ENCODE data around the gene PDIK1L.
A peak's percentile ranks its signal among the peaks of the same experiment; 100 is the strongest.

Gene PDIK1L

DNA sequence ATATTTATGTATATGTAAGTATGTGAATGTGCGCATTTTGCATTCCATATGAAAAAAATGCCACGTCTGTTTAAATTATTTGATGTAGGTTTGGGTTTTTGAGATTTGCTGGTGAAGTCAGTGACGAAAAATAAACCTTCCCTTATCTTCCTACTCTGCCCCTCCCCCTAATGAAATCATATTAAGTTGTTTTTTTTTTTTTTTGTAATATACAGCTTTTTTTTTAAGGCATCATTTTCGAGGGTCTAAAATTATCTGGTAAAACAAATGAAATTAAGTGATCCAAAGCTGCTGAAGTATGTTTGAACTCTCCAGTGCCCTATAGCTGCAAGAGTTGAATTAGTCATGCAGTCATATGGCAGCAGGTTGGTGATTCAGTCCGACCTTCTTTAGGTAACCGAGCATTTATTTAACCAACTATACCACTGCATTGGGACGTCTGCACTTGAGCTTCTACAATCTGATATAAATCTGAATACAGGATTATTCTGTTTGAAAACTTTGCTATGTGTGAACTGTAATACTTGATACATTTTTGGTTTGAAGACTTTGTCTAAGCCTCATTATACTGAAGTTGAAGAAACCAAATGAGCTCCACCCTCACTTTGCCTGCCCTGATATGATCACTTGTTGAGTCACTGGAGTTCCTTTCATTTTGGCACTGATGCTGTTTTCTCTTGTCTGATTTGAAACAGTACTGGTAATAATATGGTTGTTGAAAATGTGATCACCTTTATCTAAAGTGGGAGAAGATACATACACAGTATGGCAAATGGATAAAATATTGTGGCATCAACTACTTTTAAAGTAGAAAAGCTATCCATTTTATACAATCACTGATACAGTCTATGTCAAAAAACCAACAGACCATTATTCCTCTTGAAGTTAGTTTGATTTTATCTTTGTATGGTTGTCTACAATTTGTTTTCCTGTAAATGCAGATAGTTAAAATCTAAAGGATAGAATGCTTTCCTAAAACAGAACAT, 11.7 kb downstream of the PDIK1L start:
- no peak for DNase-seq (ENCODE audit: low read depth)

DNA sequence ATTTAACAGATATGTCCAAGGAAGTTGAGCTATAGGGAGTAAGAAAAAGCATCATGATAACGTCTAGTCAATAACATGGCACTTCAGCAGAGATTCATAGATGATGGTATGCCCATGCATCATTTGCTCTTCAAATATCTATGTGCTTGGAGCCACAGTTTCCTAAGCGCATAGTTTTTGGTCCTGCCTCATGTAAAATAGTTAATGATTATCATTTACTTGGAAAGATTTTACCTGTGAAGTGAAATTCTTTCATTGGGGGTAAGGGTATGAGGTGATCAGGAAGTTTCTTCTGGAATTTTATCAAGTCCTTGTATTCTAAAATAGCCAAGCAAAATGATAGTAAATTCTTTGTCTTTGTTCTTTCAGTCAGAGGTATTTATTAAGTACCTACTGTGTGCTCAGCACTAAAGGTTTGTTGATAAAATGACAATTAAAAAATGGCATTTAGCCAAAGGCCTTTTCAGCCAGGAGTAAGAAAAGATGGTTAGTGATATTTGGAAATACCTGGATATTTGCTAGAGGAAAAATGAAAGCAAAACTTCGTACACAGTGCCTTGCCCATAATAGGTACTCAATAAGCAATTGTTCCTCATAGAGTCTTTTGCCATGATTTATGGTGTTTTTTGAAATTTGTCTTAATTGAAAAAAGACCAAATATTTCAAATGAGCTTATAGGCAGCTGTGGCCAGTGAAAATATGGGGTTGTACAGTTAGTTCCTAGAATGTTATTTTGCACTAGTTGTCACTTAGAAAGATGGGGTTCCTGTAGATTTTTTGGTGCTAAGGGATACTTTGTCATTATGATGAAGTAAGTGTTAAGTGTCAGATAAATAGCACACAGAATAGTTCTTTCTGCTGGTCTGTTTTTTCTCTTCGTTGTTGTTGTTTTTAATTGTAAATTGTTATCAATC, 13.1 kb downstream of the PDIK1L start:
- DNase-seq (ENCODE audit: low read depth), result no peak

DNA sequence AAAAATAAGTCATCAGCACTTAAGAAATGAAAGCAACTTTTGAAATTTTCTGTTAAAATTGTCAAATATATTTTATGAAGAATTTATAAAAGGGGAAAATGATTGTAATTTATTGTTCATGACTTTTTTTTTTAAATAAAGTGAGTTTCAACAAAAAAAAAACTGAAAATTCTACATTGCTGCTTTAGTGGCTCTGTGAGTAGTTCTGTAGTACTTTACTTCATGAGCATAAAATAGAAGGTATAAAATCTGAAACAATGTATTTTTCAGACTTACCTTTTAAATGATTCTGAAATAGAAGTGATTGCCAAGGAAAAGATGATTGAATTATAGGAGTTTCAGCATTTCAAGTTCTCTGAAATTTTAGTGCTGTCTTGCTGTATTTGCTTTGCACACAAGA, 13.8 kb downstream of the PDIK1L start:
- DNase-seq (ENCODE audit: low read depth), result no peak

DNA sequence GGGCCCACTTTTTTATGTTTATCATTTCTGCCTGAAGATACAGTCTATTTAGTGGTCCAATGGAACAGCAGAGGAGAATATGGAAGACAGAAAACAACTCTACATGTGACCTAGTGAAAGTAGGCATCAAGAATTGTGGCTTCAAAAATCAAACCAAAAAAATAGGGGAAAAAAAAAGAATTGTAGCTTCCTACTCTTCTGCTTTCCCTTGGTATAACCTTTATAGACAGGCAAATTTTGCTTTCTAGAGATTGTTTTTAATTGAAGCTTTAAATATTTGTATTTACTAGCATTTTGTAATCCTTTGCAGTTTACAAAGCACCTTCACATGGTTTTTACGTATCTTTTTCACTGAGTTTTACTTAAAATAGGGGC, 14.3 kb downstream of the PDIK1L start:
- no peak for DNase-seq (ENCODE audit: low read depth)

DNA sequence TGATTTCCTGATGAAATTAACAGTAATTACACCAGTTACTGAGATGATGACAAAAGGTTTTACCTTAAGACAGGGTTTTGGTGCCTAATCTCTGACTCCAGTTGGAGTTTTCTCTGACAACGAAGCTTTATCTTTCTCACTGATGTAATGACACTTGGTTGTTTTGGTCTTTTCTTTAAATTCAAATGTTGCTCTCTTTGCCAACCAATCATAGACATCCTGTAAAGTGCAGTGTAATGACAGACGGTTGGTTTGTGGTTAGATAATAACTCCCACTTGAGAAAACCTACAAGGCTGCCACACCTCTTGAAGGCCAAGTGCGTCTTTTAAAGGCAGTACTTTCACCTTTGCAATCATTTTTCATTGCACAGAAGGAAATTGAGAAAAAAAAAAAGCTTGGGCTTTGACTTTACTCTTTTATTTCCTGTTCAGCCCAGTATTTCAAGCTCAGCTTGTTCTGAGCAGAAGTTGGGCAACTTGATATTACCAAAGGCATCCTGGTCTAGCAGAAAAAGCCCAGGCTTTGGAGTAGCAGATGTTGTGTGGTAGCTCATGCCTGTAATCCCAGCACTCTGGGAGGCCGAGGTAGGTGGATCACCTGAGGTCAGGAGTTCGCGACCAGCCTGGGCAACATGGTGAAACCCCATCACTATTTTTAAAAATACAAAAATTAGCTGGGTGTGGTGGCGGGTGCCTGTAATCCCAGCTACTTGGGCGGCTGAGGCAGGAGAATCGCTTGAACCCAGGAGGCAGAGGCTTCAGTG, 14.9 kb downstream of the PDIK1L start:
- no peak for DNase-seq (ENCODE audit: low read depth)

DNA sequence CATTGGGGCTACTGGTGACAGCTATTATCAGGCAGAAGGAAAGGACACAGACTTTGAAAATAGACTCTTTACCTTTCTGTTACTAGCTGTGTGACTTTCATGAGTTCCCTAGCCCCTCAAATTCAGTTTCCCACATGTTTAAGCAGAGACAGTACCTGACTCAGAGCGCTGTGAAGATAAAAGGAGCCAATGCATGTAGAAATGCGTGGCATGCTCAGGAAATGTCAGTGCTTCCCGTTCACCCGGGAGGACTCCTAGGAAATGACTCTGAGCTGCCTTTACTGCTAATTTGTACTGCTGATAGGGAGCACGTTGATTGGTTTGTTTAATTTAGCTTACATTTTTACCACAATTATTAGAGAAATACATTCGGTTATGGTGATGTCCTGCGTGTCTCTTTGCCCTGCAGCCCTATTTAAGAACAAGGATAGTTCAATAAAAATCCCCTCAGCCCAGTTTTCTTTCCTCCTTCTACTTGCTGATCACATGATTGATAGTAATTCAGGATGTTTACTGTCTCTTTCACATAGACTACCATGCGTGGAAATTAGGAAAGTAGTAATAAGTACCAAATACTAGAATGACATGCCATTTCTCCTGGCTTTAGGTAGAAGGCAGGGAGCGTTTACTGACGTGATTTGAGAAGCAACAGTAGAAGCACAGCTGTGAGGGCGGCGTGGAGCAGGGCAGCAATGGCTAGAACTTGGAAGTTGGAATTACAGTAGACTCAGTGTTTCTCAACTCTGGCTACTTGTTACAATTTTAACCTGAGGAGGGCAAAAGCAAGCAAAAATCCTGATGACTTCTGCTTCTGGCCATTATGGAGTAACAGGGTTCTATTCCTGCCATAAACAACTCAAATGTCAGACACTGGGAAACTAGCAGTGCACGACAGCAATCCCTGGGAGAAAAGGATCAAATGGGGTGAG, 15.9 kb downstream of the PDIK1L start:
- DNase-seq (ENCODE audit: low read depth), result no peak

DNA sequence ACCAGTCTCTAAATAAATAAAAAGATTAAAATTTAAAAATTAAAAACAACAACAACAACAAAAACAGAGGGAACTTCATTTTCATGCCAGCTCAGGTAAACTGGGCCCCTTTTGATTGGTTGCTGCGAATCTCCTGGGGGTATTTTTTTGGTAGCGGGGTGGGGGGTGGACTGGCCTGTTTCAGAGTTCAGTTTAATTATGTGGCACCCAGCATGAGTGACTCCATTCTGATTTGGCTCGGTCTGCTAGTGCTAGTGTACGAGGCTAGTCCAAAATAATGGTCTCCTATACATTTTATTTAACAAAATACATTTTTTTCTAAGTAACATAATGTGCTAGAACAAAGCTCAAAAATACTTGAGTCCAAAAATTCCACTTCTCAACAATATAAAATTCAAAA, 18.2 kb downstream of the PDIK1L start:
- DNase-seq (ENCODE audit: low read depth), result no peak

DNA sequence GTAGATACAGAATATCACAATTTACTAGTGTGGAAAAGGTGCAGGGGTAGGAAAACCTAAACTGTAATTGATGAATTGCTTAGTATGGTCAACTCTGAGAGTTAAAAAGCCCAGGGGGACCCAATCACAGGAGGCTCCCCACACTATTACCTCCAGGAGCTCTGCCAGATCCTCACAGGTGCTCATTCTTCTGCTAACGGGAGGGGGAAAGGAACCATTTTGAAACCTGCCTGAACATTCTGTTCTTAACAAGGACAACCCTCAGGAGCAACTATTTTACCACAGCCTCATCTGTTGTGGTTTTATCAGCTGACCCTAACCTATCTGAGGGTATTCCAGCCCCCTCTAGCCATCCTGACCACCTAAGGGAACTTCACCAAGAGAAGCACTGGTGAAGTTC, 19.1 kb downstream of the PDIK1L start:
- DNase-seq (ENCODE audit: low read depth), result no peak

DNA sequence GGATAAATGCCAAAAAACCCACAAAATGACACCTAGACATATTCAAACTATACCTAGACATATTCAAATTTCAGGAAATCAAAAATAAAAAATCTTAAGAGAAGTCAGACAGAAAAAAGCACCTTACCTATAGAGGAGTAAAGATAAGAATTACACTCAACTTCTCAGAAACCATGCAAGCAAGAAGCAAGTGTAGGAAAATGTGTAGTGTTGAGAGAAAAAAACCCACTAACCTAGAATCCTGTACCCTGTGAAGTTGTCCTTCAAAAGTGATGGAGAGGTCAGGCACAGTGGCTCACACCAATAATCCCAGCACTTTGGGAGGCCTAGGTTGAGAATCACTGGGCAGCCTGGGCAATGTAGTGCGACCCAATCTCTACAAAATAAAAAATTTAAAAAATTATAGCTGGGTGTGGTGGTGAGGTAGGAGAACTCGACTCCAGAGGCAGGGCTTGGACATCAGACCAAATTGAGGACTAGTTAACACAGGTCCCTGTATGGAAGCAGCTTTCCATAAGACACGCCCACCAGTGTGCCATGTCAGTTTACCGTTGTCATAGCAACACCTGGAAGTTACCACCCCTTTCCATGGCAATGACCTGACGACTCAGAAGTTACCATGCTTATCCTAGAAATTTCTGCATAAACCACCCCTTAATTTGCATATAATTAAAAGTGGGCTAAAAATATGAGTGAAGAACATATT, 20.7 kb downstream of the PDIK1L start:
- DNase-seq (ENCODE audit: low read depth), result no peak

DNA sequence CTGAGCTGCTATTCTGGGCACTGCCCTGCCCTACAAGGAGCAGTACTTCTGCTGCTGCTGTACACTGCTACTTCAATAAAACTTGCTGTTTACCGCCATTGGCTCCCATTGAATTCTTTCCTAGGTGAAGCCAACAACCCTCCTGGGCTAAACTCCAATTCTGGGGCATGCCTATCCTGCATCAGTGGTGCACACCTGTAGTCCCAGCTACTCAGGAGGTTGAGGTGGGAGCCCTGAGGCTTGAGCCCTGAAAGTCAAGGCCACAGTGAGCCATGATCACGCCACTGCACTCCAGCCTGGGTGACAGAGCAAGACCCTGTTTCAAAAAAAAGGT, 21.2 kb downstream of the PDIK1L start:
- DNase-seq (ENCODE audit: low read depth), result no peak

DNA sequence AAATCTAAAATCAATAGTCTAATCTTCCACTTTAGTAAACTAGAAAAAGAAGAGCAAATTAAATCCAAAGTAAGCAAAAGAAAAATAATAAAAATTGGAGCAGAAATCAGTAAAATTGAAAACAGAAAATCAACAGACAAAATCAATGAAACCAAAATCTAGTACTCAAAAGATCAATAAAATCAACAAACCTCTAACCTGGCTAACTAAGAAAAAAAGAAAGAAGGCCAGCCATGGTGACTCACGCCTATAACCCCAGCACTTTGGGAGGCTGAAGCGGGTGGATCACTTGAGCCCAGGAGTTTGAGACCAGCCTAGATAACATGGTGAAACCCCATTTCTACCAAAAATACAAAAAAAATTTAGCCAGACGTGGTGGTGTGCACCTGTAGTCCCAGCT, 22.8 kb downstream of the PDIK1L start:
- DNase-seq (ENCODE audit: low read depth), result no peak

DNA sequence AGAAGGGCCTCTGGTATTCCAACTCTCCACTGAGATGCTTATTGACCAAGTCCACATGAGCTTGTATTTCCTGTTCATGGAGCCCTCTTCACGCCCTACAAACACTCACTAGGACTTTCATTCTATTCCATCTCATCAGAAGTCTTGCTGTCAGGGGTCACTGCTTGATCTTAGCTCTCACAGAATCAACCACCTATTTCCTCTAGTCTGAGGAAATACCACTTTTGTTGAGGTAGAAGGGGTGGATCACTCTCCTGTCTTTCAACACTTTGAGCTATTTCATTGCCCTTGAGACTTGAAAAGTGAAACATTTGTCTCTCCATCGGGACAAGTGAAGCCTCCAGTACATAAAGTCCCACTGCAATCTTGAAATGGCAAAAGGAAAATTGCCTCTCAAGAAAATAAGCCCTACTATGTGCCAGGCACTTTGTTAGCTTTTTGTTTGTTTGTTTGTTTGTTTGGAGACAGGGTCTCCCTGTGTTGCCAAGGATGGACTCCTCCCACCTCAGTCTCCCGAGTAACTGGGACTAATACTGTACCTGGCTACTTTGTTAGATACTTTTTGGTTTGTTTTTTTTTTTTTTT, 27.4 kb downstream of the PDIK1L start:
- no peak for DNase-seq (ENCODE audit: low read depth)

DNA sequence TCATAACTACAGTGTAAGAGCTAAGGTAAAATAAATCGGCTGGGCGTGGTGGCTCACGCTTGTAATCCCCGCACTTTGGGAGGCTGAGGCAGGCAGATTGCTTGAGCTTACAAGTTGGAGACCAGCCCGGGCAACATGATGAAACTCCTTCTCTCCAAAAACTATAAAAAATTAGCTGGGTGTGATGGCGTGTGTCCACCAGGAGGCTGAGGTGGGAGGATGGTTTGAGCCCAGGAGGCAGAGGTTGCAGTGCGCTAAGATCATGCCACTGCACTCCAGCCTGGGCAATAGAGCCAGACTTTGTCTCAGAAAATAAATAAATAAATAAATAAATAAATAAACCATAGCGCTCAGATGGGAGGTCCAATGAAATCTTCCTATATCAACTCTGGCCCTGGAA, 30.5 kb downstream of the PDIK1L start:
- DNase-seq (ENCODE audit: low read depth), result no peak

DNA sequence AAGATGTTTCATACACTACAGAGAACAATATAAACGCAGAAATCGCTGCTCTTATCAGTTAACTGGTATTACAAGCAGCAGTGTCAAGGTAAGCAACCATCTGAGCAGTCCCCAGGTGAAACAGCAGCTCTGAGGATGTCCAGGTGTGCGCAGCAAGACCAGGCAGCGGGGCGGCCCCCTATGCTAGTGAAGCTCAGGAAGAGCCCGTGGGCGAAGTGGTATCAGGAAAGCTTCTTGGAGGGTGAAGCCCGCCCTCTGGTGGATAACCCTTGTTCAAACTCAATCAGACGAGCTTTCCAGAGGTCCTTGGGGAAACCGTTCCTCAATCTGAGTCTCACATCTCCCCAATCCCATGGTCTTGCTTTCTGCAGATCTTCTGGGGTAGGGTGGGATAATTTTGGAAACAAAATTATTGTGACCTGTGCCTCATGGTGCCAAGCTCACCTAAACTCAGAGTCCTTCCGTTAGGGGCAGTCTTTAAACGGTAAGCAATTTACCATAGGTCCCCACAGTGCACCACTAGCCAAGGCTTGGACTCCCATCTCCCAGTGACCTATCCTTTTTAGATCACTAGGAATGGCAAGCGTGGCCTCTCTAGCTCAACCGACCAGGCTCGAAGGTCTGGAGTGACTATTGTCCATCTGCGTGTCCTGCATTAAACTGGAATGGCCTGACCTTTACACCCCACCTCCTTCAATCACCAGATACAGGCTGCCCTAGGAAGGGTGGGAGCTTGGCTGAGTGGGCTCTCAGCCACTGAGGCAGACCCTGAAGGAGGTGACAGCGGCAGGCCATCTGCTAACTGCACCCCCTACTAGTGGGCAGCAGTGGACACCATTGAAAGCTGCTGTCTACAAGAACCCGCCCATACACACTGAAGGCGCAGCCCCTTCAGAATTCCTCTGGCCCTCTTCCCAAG, 33.7 kb downstream of the PDIK1L start:
- peak; percentile 67 for DNase-seq (ENCODE audit: low read depth)

DNA sequence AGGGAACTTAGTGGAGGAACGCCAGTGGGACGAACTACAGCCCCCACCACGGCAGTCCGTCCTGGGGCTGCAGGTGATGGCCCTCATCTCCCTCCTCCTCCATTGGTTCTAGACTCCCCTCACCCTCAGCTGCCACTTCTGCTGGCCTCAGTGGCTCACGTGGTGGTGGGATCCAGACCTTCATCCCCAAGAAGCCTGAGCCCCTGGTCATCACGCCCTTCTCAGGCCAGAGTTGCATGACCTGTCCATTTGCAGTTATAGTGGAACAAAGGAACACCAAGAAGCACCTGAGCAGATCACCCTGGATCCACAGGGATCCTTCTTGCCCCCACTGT, 34.3 kb downstream of the PDIK1L start:
- DNase-seq (ENCODE audit: low read depth), result no peak

DNA sequence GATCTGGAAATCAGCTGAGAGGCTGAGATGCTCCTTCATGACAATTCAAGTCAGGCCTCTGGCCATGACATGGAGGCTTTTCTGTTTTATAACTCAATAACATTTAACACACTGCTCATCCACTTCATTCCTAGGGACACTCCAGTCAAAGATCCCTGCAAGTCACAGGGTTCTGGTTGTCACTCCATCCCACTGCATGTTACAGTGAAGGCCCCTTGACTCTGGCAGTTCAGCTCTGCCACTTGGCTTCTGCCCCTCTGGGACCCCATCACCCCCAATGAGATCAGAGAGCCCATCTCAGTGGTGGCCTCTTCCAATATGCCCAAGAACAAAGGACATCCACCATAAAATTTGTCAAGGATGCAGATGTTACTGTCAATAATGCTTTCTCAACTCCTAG, 37.3 kb downstream of the PDIK1L start:
- no peak for DNase-seq (ENCODE audit: low read depth)

DNA sequence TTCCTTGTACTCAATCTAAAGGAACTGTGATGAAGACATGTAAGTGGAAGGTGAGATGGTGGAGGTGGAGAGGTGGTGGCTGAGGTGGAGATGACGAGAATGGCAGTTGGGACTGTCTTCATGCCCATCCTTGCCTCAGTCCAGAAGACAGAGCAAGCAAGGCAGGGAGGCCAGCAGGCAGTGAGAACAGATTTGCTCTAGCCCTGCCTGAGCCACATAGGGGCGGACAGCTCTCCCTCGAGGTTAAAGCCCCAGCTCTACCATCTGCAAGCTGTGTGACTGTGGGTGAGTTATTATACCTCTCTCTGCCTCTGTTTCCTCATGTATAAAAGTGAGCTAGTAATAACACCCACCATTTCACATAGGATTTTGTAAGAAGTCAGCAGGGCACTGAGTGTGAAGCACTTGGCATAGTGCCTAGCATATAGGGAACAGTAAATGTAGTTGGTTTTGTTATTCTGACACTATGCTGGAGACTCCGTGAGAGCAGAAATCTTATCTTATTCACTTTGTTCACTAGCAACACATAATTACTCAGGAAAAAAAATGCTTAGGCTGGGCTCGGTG, 42.4 kb downstream of the PDIK1L start:
- no peak for DNase-seq (ENCODE audit: low read depth)

DNA sequence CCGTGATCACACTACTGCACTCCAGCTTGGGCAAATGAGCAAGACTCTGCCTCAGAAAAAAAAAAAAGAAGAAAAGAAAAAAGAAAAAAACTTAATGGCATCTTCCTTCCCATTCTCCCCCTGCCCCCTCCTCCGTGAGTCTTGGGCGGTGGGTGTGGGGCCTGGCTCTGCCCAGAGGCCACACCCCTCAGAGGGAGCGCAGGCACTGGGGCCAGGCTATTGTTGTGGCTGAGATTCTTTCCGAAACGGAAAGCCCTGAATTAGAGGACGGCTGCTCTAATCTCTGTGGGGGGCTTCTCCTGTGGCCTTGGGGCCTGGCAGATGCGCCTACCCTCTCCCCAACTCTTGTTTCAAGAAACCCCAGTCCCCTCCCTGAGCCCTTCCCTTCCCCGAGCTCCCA, 43.1 kb downstream of the PDIK1L start:
- no peak for DNase-seq (ENCODE audit: low read depth)

Data from fibroblast of gingiva (primary cell).